SK-N-SH (cell line): ENCODE results near the gene SLC25A21. TPM values are rescaled to one million over a fixed set of nuclear protein-coding genes. Genes with fewer than 3 reads are reported as not detected.

Experiments used
- CTCF ChIA-PET: fragments of 300-600, 350-600 bp; formaldehyde crosslinking; extraction: SDS; loops from one replicate; lab custom pipeline; 2021; lab: Yijun Ruan, JAX
- POLR2A ChIA-PET: fragments of 350-600 bp; sonication (Branson Sonifier 250); formaldehyde crosslinking; extraction: SDS; loops from one replicate; lab custom pipeline; 2020; ENCODE audit warnings: antibody characterized with exemption, inconsistent platforms; lab: Yijun Ruan, JAX
- DNase-seq: peaks from one replicate; pipeline ENCODE4 v3.0.0; 2012
- H2AFZ ChIP-seq: fragments of 200-600 bp; sonication (generic); 2 replicates; pipeline ENCODE4 v1.8.1; 2016; ENCODE audit warnings: antibody characterized with exemption, mild to moderate bottlenecking, low read depth
- H3F3A ChIP-seq: fragments of 200-600 bp; sonication (generic); replicated peaks from 2 replicates; pipeline ENCODE3; 2016; ENCODE audit warnings: antibody characterized with exemption, mild to moderate bottlenecking; ENCODE audit not compliant: insufficient read depth
- H3K27ac ChIP-seq, 2 experiments: fragments of 200-500 bp in 1 of 2; fragments of 200-600 bp in 1 of 2; sonication (Bioruptor generic) in 1 of 2; sonication (generic), shearing (Covaris generic) in 1 of 2; 2 replicates each; pipeline versions ENCODE4 v1.5.1 to v1.6.1; 2014 to 2016; ENCODE audit warnings: low read depth in 2 of 2, inconsistent platforms in 1 of 2, low read length in 1 of 2, mild to moderate bottlenecking in 1 of 2, mixed read lengths in 1 of 2
- H3K27me3 ChIP-seq: fragments of 200-600 bp; sonication (generic), shearing (Covaris generic); 2 replicates; pipeline ENCODE4 v1.6.1; 2016; ENCODE audit warnings: mixed run types; ENCODE audit not compliant: insufficient read depth
- H3K36me3 ChIP-seq, 2 experiments: fragments of 200-500 bp in 1 of 2; fragments of 200-600 bp in 1 of 2; sonication (Bioruptor generic) in 1 of 2; sonication (generic) in 1 of 2; replicated peaks in 1 of 2; 2 replicates each; pipeline versions ENCODE3 to v1.5.1; 2014 to 2016; ENCODE audit warnings: low read length in 1 of 2, mild to moderate bottlenecking in 1 of 2; ENCODE audit not compliant: insufficient read depth in 2 of 2, control insufficient read depth in 1 of 2
- H3K4me1 ChIP-seq, 2 experiments: fragments of 200-500 bp in 1 of 2; fragments of 200-600 bp in 1 of 2; sonication (Bioruptor generic) in 1 of 2; sonication (generic), shearing (Covaris generic) in 1 of 2; 2 replicates each; pipeline versions ENCODE4 v1.5.1 to v1.6.1; 2014 to 2016; ENCODE audit warnings: low read depth in 1 of 2, low read length in 1 of 2, mixed run types in 1 of 2; ENCODE audit not compliant: insufficient read depth in 2 of 2, control insufficient read depth in 1 of 2
- H3K4me2 ChIP-seq: fragments of 200-600 bp; sonication (generic), shearing (Covaris generic); 2 replicates; pipeline ENCODE4 v1.6.1; 2017; ENCODE audit warnings: mixed run types
- H3K4me3 ChIP-seq, 2 experiments: fragments of 200-500 bp in 1 of 2; fragments of 200-600 bp in 1 of 2; sonication (Bioruptor generic) in 1 of 2; sonication (generic), shearing (Covaris generic) in 1 of 2; 2 replicates each; pipeline versions ENCODE4 v1.5.1 to v1.8.1; 2014 to 2016; ENCODE audit warnings: low read depth in 2 of 2, inconsistent platforms in 1 of 2, low read length in 1 of 2, mild to moderate bottlenecking in 1 of 2, mixed read lengths in 1 of 2, moderate library complexity in 1 of 2
- H3K79me2 ChIP-seq: fragments of 200-600 bp; sonication (generic); 2 replicates; pipeline ENCODE4 v1.8.1; 2017; ENCODE audit warnings: mild to moderate bottlenecking; ENCODE audit not compliant: insufficient read depth
- H3K9ac ChIP-seq: fragments of 200-600 bp; sonication (generic); 2 replicates; pipeline ENCODE4 v1.6.1; 2017; ENCODE audit warnings: mixed run types
- H3K9me2 ChIP-seq: fragments of 200-600 bp; sonication (generic); 2 replicates; pipeline ENCODE4 v1.6.1; 2017; ENCODE audit warnings: mixed run types
- H3K9me3 ChIP-seq: fragments of 200-600 bp; sonication (generic); 2 replicates; pipeline ENCODE4 v1.6.1; 2017; ENCODE audit warnings: mixed run types, mild to moderate bottlenecking, moderate library complexity
- H4K20me1 ChIP-seq: fragments of 200-600 bp; sonication (generic); 2 replicates; pipeline ENCODE4 v1.6.1; 2017; ENCODE audit warnings: mild to moderate bottlenecking, mixed run types; ENCODE audit not compliant: insufficient read depth
- CTCF ChIP-seq: fragments of 200-600 bp; sonication (generic); IDR thresholded peaks from 2 replicates; pipeline ENCODE4 v1.6.1; 2017; ENCODE audit warnings: antibody characterized with exemption, mild to moderate bottlenecking, moderate library complexity
- EP300 ChIP-seq, 2 experiments: IDR thresholded peaks; 2 replicates each; pipeline versions ENCODE4 v1.4.0 to v1.6.1; 2012; ENCODE audit warnings: borderline replicate concordance in 1 of 2, low read depth in 1 of 2, low read length in 1 of 2
- EZH2phosphoT487 ChIP-seq: fragments of 200-600 bp; sonication (generic); IDR thresholded peaks from 2 replicates; pipeline ENCODE4 v1.6.1; 2017; ENCODE audit warnings: low read depth, mixed run types, mild to moderate bottlenecking, antibody characterized with exemption, moderate library complexity, borderline replicate concordance
- GATA2 ChIP-seq: sonication (generic); formaldehyde crosslinking; IDR thresholded peaks from 2 replicates; pipeline ENCODE4 v1.5.0; 2020; ENCODE audit warnings: mild to moderate bottlenecking, missing genetic modification reagents
- MXI1 ChIP-seq: IDR thresholded peaks from 2 replicates; pipeline ENCODE4 v1.6.1; 2012; ENCODE audit warnings: mild to moderate bottlenecking, low read depth, low read length, improper control_type of control experiment
- NFIC ChIP-seq: IDR thresholded peaks from 2 replicates; pipeline ENCODE4 v1.4.0; 2012; ENCODE audit warnings: borderline replicate concordance
- POLR2AphosphoS5 ChIP-seq: IDR thresholded peaks from 2 replicates; pipeline ENCODE4 v1.6.1; 2012; ENCODE audit warnings: low read depth, low read length
- SIN3A ChIP-seq: IDR thresholded peaks from 2 replicates; pipeline ENCODE4 v1.6.1; 2012; ENCODE audit warnings: low read depth, mild to moderate bottlenecking, low read length, moderate library complexity, borderline replicate concordance
- WGBS: methylation state at CpG from one replicate; pipeline ENCODE4 v1.1.6; 2017; ENCODE audit warnings: low lambda C conversion rate; 5-methylcytosine and 5-hydroxymethylcytosine counted together
- polyA plus RNA-seq, 3 experiments: library from polyadenylated mRNA; depleted of rRNA; stranded (reverse); fragments of >200 nt; gene quantifications; 2 replicates each; pipeline ENCODE4 v1.2.3, GENCODE V29; 2012

The SLC25A21 gene
- polyA plus RNA-seq, 1 of the 3 experiments (the other 2 are of a cell fraction) = not detected

GRCh38 chr14:36946872-36947271 lies 225.5 kb downstream of the SLC25A21 start:
- WGBS = 21% methylated on average over 1 of the region's 1 CpG
- H3K4me2 ChIP-seq = no peak overlapping the region

GRCh38 chr14:36944307-36945010 lies 227.9 kb downstream of the SLC25A21 start:
- H3F3A ChIP-seq = no peaks in the 10 kb centered on the region
- H3K4me1 ChIP-seq = no peaks in the 10 kb centered on the region
- H3K4me2 ChIP-seq = no peak overlapping the region
- H3K4me3 ChIP-seq = no peak overlapping the region
- no peak overlapping the region for H3K9ac ChIP-seq
- 34% methylated on average over 3 of the region's 5 CpGs for WGBS
- H3K36me3 ChIP-seq = no peaks in the 10 kb centered on the region
- no peaks in the 10 kb centered on the region for H3K79me2 ChIP-seq
- H2AFZ ChIP-seq = no peak overlapping the region
- no peaks in the 10 kb centered on the region for H3K9me3 ChIP-seq
- H3K27ac ChIP-seq = no peak overlapping the region
- no peaks in the 10 kb centered on the region for H3K9me2 ChIP-seq
- TF ChIP-seq POLR2AphosphoS5 (no peak), NFIC (no peak), GATA2 (CRISPR knock-in tag) (no peak), SIN3A (no peak), MXI1 (no peak), EZH2phosphoT487 (no peak), EP300 (IDR thresholded peaks at IDR 0.05; ENCODE audit: borderline replicate concordance in 1 of 2, low read depth in 1 of 2, low read length in 1 of 2) (no peak), CTCF (no peak)
- TF ChIP-seq, all 33 proteins: peak for 0
- Histone ChIP-seq H4K20me1 (no peaks in the 10 kb centered on the region), H3K27me3 (no peaks in the 10 kb centered on the region)
- CTCF ChIA-PET = no interaction called here
- POLR2A ChIA-PET = no interaction called here
- no peak for DNase-seq

More at GRCh38 chr14:36946872-36947271, 225.5 kb downstream of the SLC25A21 start:
- Histone ChIP-seq H3K9ac (no peak overlapping the region), H3K36me3 (no peaks in the 10 kb centered on the region), H3F3A (no peaks in the 10 kb centered on the region), H3K27me3 (no peaks in the 10 kb centered on the region), H3K4me1 (no peaks in the 10 kb centered on the region), H3K4me3 (no peak overlapping the region), H2AFZ (no peak overlapping the region), H3K9me2 (no peaks in the 10 kb centered on the region), H3K79me2 (no peaks in the 10 kb centered on the region), H3K27ac (no peak overlapping the region), H4K20me1 (no peaks in the 10 kb centered on the region), H3K9me3 (no peaks in the 10 kb centered on the region)
- no peak for TF ChIP-seq EP300 (IDR thresholded peaks at IDR 0.05; ENCODE audit: borderline replicate concordance in 1 of 2, low read depth in 1 of 2, low read length in 1 of 2)
- ChIA-PET CTCF (no interaction called here), POLR2A (no interaction called here)
- DNase-seq = no peak
